GM10266 (cell line): ENCODE data around the gene SPATA31E1.

ENCODE experiments used
- DNase-seq: peaks from one replicate; pipeline ENCODE4 v3.0.0; 2012; ENCODE audit errors: extremely low spot score
- TF ChIP-seq, protein P1 (sequence below): IDR thresholded peaks from 2 replicates; pipeline ENCODE4 v1.5.1; 2012; ENCODE audit warnings: mild to moderate bottlenecking, low read depth; ENCODE audit not compliant: control insufficient read depth, insufficient read depth; ENCODE audit errors: missing control alignments

SPATA31E1 gene

DNA sequence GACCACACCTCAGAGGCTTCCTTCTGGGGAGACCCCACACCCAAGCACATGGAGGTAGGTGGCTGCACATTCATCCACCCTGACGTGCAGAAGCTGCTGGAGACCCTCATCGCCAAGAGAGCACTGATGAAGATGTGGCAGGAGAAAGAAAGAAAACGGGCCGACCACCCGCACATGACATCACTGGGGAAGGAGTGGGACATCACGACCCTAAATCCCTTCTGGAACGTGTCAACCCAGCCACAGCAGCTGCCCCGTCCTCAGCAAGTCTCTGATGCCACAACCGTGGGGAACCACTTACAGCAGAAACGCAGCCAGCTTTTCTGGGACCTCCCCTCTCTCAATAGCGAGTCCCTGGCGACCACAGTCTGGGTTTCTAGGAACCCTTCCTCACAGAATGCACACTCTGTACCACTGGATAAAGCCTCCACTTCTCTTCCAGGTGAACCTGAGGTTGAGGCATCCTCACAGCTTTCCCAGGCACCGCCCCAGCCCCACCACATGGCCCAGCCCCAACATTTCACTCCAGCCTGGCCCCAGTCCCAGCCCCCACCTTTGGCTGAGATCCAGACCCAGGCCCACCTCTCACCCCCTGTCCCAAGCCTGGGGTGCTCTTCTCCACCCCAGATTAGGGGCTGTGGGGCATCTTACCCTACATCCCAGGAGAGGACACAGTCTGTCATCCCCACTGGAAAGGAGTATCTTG lies 3.0 kb downstream of the SPATA31E1 start:
- TF ChIP-seq, protein P1, sequence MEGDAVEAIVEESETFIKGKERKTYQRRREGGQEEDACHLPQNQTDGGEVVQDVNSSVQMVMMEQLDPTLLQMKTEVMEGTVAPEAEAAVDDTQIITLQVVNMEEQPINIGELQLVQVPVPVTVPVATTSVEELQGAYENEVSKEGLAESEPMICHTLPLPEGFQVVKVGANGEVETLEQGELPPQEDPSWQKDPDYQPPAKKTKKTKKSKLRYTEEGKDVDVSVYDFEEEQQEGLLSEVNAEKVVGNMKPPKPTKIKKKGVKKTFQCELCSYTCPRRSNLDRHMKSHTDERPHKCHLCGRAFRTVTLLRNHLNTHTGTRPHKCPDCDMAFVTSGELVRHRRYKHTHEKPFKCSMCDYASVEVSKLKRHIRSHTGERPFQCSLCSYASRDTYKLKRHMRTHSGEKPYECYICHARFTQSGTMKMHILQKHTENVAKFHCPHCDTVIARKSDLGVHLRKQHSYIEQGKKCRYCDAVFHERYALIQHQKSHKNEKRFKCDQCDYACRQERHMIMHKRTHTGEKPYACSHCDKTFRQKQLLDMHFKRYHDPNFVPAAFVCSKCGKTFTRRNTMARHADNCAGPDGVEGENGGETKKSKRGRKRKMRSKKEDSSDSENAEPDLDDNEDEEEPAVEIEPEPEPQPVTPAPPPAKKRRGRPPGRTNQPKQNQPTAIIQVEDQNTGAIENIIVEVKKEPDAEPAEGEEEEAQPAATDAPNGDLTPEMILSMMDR: no peak
- DNase-seq: no peak

DNA sequence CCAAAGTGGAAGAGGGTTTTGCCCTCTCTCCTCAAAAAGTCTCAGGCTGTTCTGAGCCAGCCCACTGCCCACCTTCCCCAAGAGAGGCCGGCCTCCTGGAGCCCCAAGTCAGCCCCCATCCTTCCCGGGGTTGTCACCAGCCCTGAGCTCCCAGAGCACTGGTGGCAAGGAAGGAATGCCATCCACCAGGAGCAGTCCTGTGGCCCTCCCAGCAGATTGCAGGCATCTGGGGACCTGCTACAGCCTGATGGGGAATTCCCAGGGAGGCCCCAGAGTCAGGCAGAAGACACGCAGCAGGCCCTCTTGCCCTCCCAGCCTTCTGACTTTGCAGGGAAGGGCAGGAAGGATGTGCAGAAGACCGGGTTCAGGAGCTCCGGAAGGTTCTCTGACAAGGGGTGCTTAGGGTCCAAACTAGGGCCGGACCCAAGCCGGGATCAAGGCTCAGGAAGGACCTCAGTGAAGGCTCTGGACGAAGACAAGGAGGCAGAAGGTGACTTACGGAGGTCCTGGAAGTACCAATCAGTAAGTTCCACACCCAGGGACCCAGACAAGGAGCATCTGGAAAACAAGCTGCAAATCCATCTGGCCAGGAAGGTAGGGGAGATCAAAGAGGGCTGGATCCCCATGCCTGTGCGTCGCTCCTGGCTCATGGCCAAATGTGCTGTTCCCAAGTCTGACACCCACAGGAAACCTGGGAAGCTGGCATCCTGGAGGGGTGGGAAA lies 3.7 kb downstream of the SPATA31E1 start:
- no peak for DNase-seq
- TF ChIP-seq, protein P1: no peak

- TF ChIP-seq, protein P1: no peak
- DNase-seq: no peak
These were observed 4.3 kb downstream of the SPATA31E1 start for GRCh38 chr9:87886933-87887505.

DNA sequence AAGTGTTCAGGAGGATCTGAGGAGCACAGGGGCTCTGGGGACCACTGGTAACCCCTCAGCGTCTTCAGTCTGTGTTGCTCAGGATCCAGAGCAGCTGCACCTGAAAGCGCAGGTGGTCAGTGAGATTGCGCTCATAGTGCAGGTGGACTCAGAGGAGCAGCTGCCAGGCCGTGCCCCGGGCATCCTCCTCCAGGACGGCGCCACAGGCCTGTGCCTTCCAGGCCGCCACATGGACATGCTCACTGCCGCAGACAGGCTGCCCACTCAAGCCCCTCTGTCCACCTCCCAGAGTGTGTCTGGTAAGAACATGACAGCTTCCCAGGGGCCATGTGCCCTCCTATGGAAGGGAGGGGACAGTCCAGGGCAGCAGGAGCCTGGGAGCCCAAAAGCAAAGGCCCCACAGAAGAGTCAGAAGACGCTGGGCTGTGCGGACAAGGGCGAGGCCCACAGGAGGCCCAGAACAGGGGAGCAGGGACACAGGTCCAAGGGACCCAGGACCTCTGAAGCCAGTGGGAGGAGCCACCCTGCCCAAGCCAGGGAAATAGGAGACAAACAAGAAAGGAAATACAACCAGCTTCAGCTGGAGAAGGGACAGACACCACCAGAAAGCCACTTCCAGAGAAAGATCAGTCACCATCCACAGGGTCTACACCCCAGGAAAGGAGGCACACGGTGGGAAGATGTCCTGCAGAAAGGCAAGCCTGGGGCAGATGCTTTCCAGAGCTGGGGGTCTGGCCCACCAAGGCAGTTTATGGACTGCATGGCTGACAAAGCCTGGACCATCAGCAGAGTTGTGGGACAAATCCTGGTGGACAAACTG lies 5.2 kb downstream of the SPATA31E1 start:
- TF ChIP-seq, protein P1: no peak
- DNase-seq: no peak

GRCh38 chr9:87888501-87888900 lies 5.8 kb downstream of the SPATA31E1 start:
- TF ChIP-seq, protein P1: no peak

DNA sequence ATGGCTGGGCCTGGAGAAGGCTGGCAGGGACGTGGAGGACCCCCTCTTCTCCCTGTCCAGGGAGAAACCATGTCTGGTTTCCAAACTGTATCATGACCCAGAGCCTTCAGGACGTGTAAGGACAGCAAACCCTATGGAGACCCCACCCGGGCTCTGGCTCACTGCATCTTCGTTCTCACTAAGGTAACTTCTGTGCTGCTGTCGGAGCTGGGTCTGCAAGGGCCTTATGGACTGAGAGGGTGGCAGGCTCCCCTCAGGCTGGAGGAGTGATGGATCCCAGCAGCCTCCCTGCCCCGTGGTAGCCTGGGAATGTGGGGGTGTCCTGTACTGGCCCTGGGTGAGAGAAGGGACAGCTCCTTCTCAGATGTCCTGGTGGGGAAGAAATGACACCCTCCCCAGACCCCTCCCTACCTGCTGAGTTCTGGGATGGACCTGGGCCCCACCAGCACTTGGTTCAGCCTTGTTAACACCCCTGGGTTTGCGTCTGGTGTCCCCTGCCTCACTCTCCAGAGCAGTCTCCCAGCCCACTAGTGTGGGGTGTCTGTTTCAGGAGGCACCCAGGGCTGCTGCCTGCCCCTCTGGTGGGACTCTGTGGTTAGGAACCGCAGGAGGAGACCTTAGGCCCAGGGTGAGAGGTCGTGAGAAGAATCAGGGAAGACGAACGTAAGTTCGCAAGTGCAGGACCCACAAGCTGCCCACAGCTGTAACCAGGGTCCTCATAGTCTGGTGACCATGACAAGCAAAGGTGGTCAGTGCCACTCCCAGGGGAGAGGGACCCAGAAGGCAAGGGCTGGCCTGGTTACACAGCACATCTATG lies 6.6 kb downstream of the SPATA31E1 start:
- TF ChIP-seq, protein P1: no peak
- no peak for DNase-seq

More at GRCh38 chr9:87888501-87888900, 5.8 kb downstream of the SPATA31E1 start:
- DNase-seq: no peak
